Measurements from ENCODE around the gene MINDY4. TPM values are rescaled to one million over a fixed set of nuclear protein-coding genes. Genes with fewer than 3 reads are reported as not detected.

MINDY4 gene
- polyA plus RNA-seq, 1 experiment, result 1.8 TPM

DNA sequence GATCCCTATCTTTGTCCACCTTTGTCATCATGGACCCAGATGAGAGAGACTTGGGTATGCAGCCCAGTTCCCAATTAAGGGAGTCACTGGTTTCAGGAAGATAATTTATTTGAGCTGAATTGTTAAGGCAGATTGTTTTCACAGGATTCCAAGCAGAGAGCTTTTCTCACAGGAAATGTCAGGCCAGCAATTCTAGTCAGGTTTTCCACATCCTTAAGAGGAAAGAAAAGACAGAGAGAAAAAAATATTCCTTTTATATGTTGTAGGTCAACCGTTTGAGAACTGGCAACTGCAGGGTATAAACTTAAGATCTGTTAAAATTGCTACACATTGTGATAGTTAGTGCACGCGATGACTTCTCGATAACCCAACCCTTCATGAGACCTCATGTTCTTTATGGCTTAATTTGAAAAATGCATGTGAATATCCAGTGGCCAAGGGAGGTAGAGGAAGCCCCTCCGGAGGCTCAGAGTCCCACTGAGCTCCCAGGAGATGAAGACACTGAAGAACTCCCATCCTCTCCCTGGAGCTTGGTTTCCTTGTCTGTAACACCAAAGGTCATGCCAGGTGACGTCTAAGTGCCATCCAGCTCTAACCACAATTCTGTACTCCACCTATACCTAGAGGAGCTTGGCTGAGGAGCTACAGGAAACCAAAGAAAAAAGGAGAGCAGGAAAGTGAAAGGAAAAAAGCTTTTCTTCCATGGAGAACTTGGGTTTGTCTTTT is 45.6 kb downstream of the MINDY4 start:
- CTCF ChIA-PET, result interaction anchor here (0.5 to 1.1 kb wide), 4 partner anchors 11 to 1673 kb away, joined by 3 to 7 read pairs (median 4); partner anchors contain the start of gene LSM5
- H3K9me3 ChIP-seq (ENCODE audit: control insufficient read depth, insufficient read depth, low read length), result no peaks in the 10 kb centered on the region
- DNase-seq (ENCODE audit: low read depth, low spot score), result no peak
- H3K4me3 ChIP-seq (ENCODE audit: low read depth, low read length), result no peak overlapping the region
- no peak overlapping the region for H3K27ac ChIP-seq (ENCODE audit: low read depth, low read length)
- POLR2A ChIA-PET, result no interaction called here
- TF ChIP-seq CTCF (IDR thresholded peaks at IDR 0.05; ENCODE audit: low read depth, low read length), result no peak
- no peaks in the 10 kb centered on the region for H3K27me3 ChIP-seq (ENCODE audit: control insufficient read depth, insufficient read depth, low read length)

- no peaks in the 10 kb centered on the region for H3K9me3 ChIP-seq (ENCODE audit: control insufficient read depth, insufficient read depth, low read length)
- H3K27me3 ChIP-seq (ENCODE audit: control insufficient read depth, insufficient read depth, low read length), result no peaks in the 10 kb centered on the region
- POLR2A ChIA-PET, result no interaction called here
- CTCF ChIA-PET, result interaction anchor here (0.5 to 0.7 kb wide), 3 partner anchors 75 to 1673 kb away, joined by 3 to 7 read pairs (median 4); partner anchors contain the start of gene LSM5
- no peak overlapping the region for H3K4me3 ChIP-seq (ENCODE audit: low read depth, low read length)
- H3K27ac ChIP-seq (ENCODE audit: low read depth, low read length), result no peak overlapping the region
- TF ChIP-seq CTCF (IDR thresholded peaks at IDR 0.05; ENCODE audit: low read depth, low read length), result no peak
- DNase-seq (ENCODE audit: low read depth, low spot score), result no peak
Observed at GRCh38 chr7:30817371-30817767, 46.2 kb downstream of the MINDY4 start.

DNA sequence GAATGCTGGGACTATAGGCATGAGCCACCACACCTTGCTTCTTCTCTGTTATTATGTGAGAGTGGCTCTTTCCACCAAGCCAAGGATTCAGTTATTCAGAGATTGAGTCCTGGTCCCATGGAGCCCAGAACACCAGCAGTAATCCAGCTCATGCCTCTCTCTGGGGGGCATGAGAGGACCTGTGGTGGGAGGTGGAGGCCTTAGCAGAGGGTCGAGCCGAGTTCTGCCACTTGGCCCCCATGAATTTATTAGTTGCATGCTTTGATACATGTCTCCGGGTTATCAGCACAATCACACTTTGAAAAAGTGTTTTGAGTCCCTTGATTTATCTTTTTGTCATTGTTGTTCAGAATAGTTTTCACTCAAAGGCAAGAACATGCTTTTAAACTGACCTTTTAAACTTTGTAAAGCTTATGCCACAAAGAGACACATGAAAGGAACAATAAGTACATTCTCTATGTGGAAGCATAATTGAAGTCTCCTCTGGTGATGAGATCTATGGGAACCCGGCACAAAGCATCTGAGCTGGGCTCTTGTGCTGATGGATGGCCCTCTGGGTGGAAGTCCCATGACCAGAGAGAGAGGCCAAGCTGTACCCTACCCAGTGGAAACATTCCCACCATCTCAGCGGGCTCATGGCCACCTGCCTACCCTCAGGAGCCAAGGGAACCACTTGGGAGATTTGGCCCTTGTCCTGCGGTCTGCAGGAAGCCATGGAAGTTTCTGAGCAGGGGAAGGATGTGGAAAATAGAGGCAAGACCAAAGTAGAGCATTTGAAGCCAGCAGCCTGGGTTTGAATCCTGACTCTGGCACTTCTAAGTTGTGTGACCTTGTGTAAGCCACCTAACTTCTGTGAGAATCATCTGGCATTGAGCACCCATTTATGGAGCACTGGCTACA is 53.9 kb downstream of the MINDY4 start:
- Histone ChIP-seq H3K4me3 (ENCODE audit: low read depth, low read length) (no peak overlapping the region), H3K9me3 (ENCODE audit: control insufficient read depth, insufficient read depth, low read length) (no peaks in the 10 kb centered on the region; the same call in 1 of the 2 replicates), H3K27me3 (ENCODE audit: control insufficient read depth, insufficient read depth, low read length) (no peaks in the 10 kb centered on the region), H3K27ac (ENCODE audit: low read depth, low read length) (no peak overlapping the region)
- no peak for TF ChIP-seq CTCF (IDR thresholded peaks at IDR 0.05; ENCODE audit: low read depth, low read length)
- DNase-seq (ENCODE audit: low read depth, low spot score), result no peak
- CTCF ChIA-PET, result no interaction called here
- POLR2A ChIA-PET, result no interaction called here

DNA sequence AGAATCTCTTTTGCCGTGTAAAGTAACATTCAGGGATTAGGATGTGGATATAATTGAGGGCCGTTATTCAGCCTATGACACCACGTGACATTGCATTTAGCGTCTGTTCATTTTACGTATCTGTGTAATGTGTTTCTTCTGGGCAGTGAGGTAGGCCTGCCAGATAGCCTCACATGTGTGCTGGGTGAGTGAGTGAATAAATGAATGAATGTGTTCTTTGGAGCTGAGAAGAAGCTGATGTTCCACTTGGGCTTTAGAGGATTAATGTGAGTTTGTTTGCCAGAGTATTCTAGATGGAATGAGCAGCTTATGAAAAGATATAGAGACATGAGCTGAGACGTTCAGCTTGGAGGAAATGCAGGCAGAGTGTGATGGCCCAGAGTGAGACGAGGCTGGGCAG is 55.0 kb downstream of the MINDY4 start:
- Histone ChIP-seq H3K27me3 (ENCODE audit: control insufficient read depth, insufficient read depth, low read length) (no peaks in the 10 kb centered on the region), H3K9me3 (ENCODE audit: control insufficient read depth, insufficient read depth, low read length) (no peaks in the 10 kb centered on the region; the same call in 1 of the 2 replicates), H3K27ac (ENCODE audit: low read depth, low read length) (no peak overlapping the region), H3K4me3 (ENCODE audit: low read depth, low read length) (no peak overlapping the region)
- ChIA-PET POLR2A (no interaction called here), CTCF (no interaction called here)
- TF ChIP-seq CTCF (IDR thresholded peaks at IDR 0.05; ENCODE audit: low read depth, low read length), result no peak
- no peak for DNase-seq (ENCODE audit: low read depth, low spot score)

GRCh38 chr7:30828591-30828990 is 57.4 kb downstream of the MINDY4 start:
- POLR2A ChIA-PET, result no interaction called here
- Histone ChIP-seq H3K9me3 (ENCODE audit: control insufficient read depth, insufficient read depth, low read length) (peaks cover 1% of the 10 kb centered on the region; the same call in 1 of the 2 replicates), H3K27me3 (ENCODE audit: control insufficient read depth, insufficient read depth, low read length) (no peaks in the 10 kb centered on the region), H3K27ac (ENCODE audit: low read depth, low read length) (no peak overlapping the region), H3K4me3 (ENCODE audit: low read depth, low read length) (no peak overlapping the region)
- no peak for TF ChIP-seq CTCF (IDR thresholded peaks at IDR 0.05; ENCODE audit: low read depth, low read length)
- no peak for DNase-seq (ENCODE audit: low read depth, low spot score)
- CTCF ChIA-PET, result interaction anchor here (1.0 kb wide), 1 partner anchor 13 kb away, joined by 3 read pairs; no protein-coding TSS in a partner anchor
